Esophagus muscularis mucosa (tissue), 4 donors: ENCODE results near the gene MYO15B. TPM values are rescaled to one million over a fixed set of nuclear protein-coding genes. Genes with fewer than 3 reads are reported as not detected.

Source experiments
- DNase-seq: peaks from one replicate; pipeline ENCODE4 v3.0.0-alpha.2; 2017; ENCODE audit errors: extremely low spot score
- H3K27ac ChIP-seq, 4 donors: fragments of 200-600 bp; sonication (generic); replicated peaks in 1 of 4; 1 replicate in 3 of 4; 2 replicates in 1 of 4; pipeline ENCODE4 v1.5.1; 2016 to 2019; ENCODE audit warnings: mild to moderate bottlenecking in 1 of 4
- H3K27me3 ChIP-seq, 4 donors: fragments of 200-600 bp; sonication (generic); one replicate each; pipeline versions ENCODE4 v1.5.1 to v1.6.0; 2016 to 2019
- H3K36me3 ChIP-seq, 4 donors: fragments of 200-600 bp; sonication (generic); one replicate each; pipeline ENCODE4 v1.5.1; 2016 to 2019
- H3K4me1 ChIP-seq, 4 donors: fragments of 200-600 bp; sonication (generic); one replicate each; pipeline ENCODE4 v1.5.1; 2016 to 2019
- H3K4me3 ChIP-seq, 4 donors: fragments of 200-600 bp; sonication (generic); 1 replicate in 2 of 4; 2 replicates in 2 of 4; pipeline ENCODE4 v1.5.1; 2016 to 2019; ENCODE audit warnings: mild to moderate bottlenecking in 4 of 4, moderate library complexity in 1 of 4
- H3K9me3 ChIP-seq, 4 donors: fragments of 200-600 bp; sonication (generic); 1 replicate in 3 of 4; 2 replicates in 1 of 4; pipeline ENCODE4 v1.5.1; 2016 to 2019
- CTCF ChIP-seq, 3 experiments: fragments of 200-600 bp in 2 of 3; fragments of 450-650 bp in 1 of 3; sonication (generic) in 2 of 3; IDR thresholded peaks; one replicate each; pipeline ENCODE4 v1.5.1; 2017 to 2019; ENCODE audit warnings: antibody characterized with exemption in 3 of 3, mild to moderate bottlenecking in 2 of 3, moderate library complexity in 1 of 3
- EP300 ChIP-seq: sonication (generic); formaldehyde crosslinking; IDR thresholded peaks from one replicate; pipeline ENCODE4 v1.6.1; 2017; ENCODE audit warnings: antibody characterized with exemption
- POLR2A ChIP-seq: fragments of 450-650 bp; IDR thresholded peaks from one replicate; pipeline ENCODE4 v1.6.1; 2017; ENCODE audit warnings: antibody characterized with exemption, moderate library complexity, mild to moderate bottlenecking, low read depth
- POLR2AphosphoS5 ChIP-seq, 2 donors: sonication (generic); formaldehyde crosslinking; IDR thresholded peaks; one replicate each; pipeline ENCODE4 v1.6.1; 2017; ENCODE audit warnings: antibody characterized with exemption in 2 of 2
- WGBS: methylation state at CpG from one replicate; pipeline ENCODE4 v1.1.5; 2018; 5-methylcytosine and 5-hydroxymethylcytosine counted together
- intact Hi-C: fragments of 100-400 bp; cut with DNase I; formaldehyde crosslinking; loops from one replicate; pipeline ENCODE4 v1.15.1; 2023
- total RNA-seq, 4 donors: library from RNA; depleted of rRNA; stranded (reverse); fragments of >200 nt; gene quantifications; one replicate each; pipeline versions ENCODE4 v1.1.0 to v1.2.1, GENCODE V29; 2016

The MYO15B gene
- total RNA-seq, 4 donors from 2014 or later = 34.5 to 61.9 (median 43.4) TPM

DNA sequence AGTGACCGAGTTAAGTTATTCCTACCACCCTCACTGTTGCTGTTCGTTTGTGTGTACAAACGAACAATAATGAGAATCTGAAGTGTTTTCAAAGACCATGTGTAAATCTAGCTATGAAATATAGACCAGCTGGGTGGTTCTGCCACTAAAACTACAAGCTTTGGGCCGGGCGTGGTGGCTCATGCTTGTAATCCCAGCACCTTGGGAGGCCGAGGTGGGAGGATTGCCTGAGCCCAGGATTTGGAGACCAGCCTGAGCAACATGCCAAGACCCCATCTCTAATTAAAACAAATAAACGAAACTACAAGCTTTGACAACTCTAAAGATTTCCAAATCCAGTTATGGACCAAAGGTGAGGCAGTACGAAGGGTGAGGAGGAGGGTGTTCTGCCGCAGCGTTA is 78.4 kb downstream of the MYO15B start:
- WGBS = 87% methylated on average over 10 of the region's 10 CpGs
- no peak for DNase-seq
- Histone ChIP-seq H3K27ac (no peak overlapping the region), H3K4me3 (peak overlapping the region; percentile 82 to 98 (median 90)), H3K9me3 (no peaks in the 10 kb centered on the region), H3K27me3 (no peaks in the 10 kb centered on the region), H3K36me3 (peaks cover 23 to 60% (median 45%) of the 10 kb centered on the region in 4 donors), H3K4me1 (peaks cover 21 to 48% (median 37%) of the 10 kb centered on the region in 4 donors)
- intact Hi-C loops = no loop called here
- TF ChIP-seq EP300 (no peak), POLR2AphosphoS5 (IDR thresholded peaks at IDR 0.05) (no peak), POLR2A (no peak), CTCF (IDR thresholded peaks at IDR 0.05) (no peak)

DNA sequence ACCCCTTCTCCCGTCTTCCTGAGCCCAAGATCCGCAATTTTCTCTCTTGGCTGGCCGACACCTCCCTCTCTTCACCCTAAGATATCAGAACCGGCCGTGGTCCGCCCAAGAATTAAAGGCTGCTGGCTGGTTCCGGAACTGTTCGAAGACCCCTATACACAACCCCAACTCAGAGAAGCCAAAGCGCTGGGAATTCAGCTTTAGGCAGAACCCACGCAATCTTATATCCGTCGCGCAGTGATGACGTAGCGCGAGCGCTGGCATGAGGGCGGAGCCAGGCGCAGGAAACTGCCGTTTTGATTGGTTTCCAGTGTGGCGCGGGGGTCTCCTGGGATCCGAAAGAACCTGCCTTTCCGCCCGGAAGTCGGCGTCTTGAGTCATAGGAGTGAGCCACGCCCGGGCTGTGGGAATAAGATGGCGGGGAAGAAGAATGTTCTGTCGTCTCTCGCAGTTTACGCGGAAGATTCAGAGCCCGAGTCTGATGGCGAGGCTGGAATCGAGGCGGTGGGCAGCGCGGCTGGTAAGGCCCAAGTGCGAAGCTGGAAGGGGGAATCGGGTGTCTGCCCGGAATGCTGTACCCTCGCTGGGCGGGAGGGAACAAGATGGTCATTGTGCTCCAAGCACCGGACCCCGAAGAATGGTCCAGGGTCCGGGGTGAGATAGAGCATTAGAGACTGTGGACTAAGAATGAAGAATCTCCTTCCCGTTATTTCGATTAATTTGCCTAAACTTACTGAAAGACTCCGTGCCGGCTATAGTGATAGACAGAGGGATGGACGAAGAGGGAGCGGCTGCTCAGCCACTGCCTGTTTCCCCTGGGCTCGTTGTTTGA is 79.6 kb downstream of the MYO15B start, which contains the start of the genes RECQL5 and SAP30BP:
Gene RECQL5, minus strand, starts transcription at position 196 of the 832 bp plus-strand sequence. CDS start 597 bp downstream, outside the sequence.
Gene SAP30BP, plus strand, starts transcription at position 380 of the 832 bp plus-strand sequence. Its CDS starts 35 bp downstream, at position 415.
- TF ChIP-seq EP300 (no peak), POLR2A (peak; percentile 47), CTCF (IDR thresholded peaks at IDR 0.05) (peak in 1 of 3 experiments; percentile 31), POLR2AphosphoS5 (IDR thresholded peaks at IDR 0.05) (peak; percentile 94 to 96)
- DNase-seq = peak; percentile 100
- Histone ChIP-seq H3K9me3 (no peaks in the 10 kb centered on the region), H3K27me3 (no peaks in the 10 kb centered on the region), H3K36me3 (peaks cover 19 to 60% (median 45%) of the 10 kb centered on the region in 4 donors), H3K4me1 (peaks cover 21 to 55% (median 41%) of the 10 kb centered on the region in 4 donors), H3K27ac (peak within 1 kb of the TSS; percentile 81 to 94 (median 93)), H3K4me3 (peak within 1 kb of the TSS; percentile 82 to 98 (median 90))
- WGBS = under 1% methylated on average over 53 of the region's 55 CpGs
- intact Hi-C loops = no loop called here

DNA sequence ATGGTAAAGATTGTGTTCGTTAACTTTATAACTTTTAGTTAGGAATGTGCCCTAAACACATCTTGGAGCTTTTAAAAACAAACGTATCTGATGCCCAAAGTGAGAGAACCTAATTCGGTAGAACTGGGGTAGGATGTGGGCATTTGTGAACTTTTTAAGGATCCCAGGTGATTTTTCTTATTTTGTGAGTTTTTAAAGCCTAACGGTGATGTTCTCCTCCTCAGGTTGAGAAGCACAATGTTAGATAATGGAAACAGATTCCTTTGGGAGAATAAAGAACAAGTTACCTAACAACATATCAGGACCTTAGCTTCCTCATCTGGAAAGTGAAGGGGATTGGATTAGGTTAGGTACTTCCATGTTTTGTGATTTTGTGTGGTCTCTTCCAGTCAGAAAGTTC is 80.2 kb downstream of the MYO15B start:
- H3K4me3 ChIP-seq = peak overlapping the region; percentile 82 to 98 (median 90)
- intact Hi-C loops = no loop called here
- WGBS = 12% methylated on average over 4 of the region's 4 CpGs
- peaks cover 21 to 55% (median 41%) of the 10 kb centered on the region in 4 donors for H3K4me1 ChIP-seq
- peak overlapping the region; percentile 81 to 94 (median 93) for H3K27ac ChIP-seq
- TF ChIP-seq CTCF (IDR thresholded peaks at IDR 0.05) (no peak), EP300 (no peak), POLR2A (no peak), POLR2AphosphoS5 (IDR thresholded peaks at IDR 0.05) (no peak)
- peaks cover 14 to 60% (median 45%) of the 10 kb centered on the region in 4 donors for H3K36me3 ChIP-seq
- no peaks in the 10 kb centered on the region for H3K27me3 ChIP-seq
- H3K9me3 ChIP-seq = no peaks in the 10 kb centered on the region
- no peak for DNase-seq

DNA sequence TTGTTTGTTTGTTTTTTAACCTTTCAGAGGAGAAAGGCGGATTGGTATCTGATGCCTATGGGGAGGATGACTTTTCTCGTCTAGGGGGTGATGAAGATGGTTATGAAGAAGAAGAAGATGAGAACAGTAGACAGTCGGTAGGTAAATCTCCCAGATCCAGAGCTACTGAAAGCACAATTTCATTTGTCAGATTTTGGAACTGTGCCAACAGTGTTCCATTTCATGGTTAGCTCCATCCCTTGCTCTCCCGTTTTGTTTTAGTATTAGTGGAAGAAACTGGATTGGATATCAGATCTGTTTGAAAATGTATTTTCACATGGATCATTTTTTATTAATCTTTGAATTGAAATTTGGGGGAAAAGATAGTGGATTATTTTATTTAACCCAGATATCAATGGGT is 80.9 kb downstream of the MYO15B start:
- intact Hi-C loops = no loop called here
- H3K4me1 ChIP-seq = peaks cover 21 to 55% (median 41%) of the 10 kb centered on the region in 4 donors
- WGBS = 70% methylated on average over 4 of the region's 4 CpGs
- peak overlapping the region in 2 of 4 donors; percentile 83 to 98 for H3K4me3 ChIP-seq
- no peaks in the 10 kb centered on the region for H3K27me3 ChIP-seq
- H3K36me3 ChIP-seq = peaks cover 14 to 60% (median 50%) of the 10 kb centered on the region in 4 donors
- H3K9me3 ChIP-seq = no peaks in the 10 kb centered on the region
- DNase-seq = no peak
- TF ChIP-seq POLR2A (no peak), CTCF (IDR thresholded peaks at IDR 0.05) (no peak), POLR2AphosphoS5 (IDR thresholded peaks at IDR 0.05) (no peak), EP300 (no peak)
- H3K27ac ChIP-seq = peak overlapping the region in 1 of 4 donors; percentile 94
